HEK293T (cell line): ENCODE results near the gene CORO6.
A peak's percentile ranks its signal among the peaks of the same experiment; 100 is the strongest.

ENCODE experiments used
- CTCF ChIA-PET: fragments of 350-600 bp; formaldehyde crosslinking; extraction: SDS; loops from one replicate; lab custom pipeline; 2021; ENCODE audit warnings: antibody characterized with exemption, inconsistent platforms; lab: Yijun Ruan, JAX
- POLR2A ChIA-PET: fragments of 350-600 bp; formaldehyde crosslinking; extraction: SDS; loops from one replicate; lab custom pipeline; 2020; ENCODE audit warnings: antibody characterized with exemption, inconsistent platforms; lab: Yijun Ruan, JAX
- DNase-seq: peaks from one replicate; pipeline ENCODE4 v3.0.0; 2012; ENCODE audit warnings: mixed read lengths; ENCODE audit errors: extremely low spot score
- ARNT ChIP-seq: fragments of 450-650 bp; IDR thresholded peaks from 2 replicates; pipeline ENCODE4 v1.6.1; 2017; ENCODE audit warnings: mild to moderate bottlenecking
- BHLHE40 ChIP-seq: fragments of 450-650 bp; IDR thresholded peaks from 2 replicates; pipeline ENCODE4 v1.6.1; 2016; ENCODE audit warnings: mild to moderate bottlenecking, moderate library complexity, borderline replicate concordance
- CTBP1 ChIP-seq: fragments of 450-650 bp; IDR thresholded peaks from 2 replicates; pipeline ENCODE4 v1.6.1; 2016; ENCODE audit warnings: borderline replicate concordance
- ELF4 ChIP-seq: fragments of 450-650 bp; IDR thresholded peaks from 2 replicates; pipeline ENCODE4 v1.6.1; 2017; ENCODE audit warnings: antibody characterized with exemption
- FOXA1 ChIP-seq: fragments of 450-650 bp; IDR thresholded peaks from 2 replicates; pipeline ENCODE4 v1.6.1; 2016; ENCODE audit warnings: mild to moderate bottlenecking
- FOXK2 ChIP-seq: fragments of 450-650 bp; IDR thresholded peaks from 2 replicates; pipeline ENCODE4 v1.6.1; 2016; ENCODE audit warnings: mild to moderate bottlenecking
- FOXM1 ChIP-seq: fragments of 450-650 bp; IDR thresholded peaks from 2 replicates; pipeline ENCODE4 v1.6.1; 2017; ENCODE audit warnings: mild to moderate bottlenecking, borderline replicate concordance
- HDGF ChIP-seq: fragments of 450-650 bp; IDR thresholded peaks from 2 replicates; pipeline ENCODE4 v1.6.1; 2017; ENCODE audit warnings: antibody characterized with exemption, borderline replicate concordance
- L3MBTL2 ChIP-seq: fragments of 450-650 bp; conservative IDR thresholded peaks from 2 replicates; pipeline ENCODE4 v1.6.1; 2016; ENCODE audit warnings: mild to moderate bottlenecking
- LEF1 ChIP-seq: fragments of 450-650 bp; IDR thresholded peaks from 2 replicates; pipeline ENCODE4 v1.6.1; 2017; ENCODE audit warnings: mild to moderate bottlenecking, borderline replicate concordance
- NFRKB ChIP-seq: fragments of 450-650 bp; IDR thresholded peaks from 2 replicates; pipeline ENCODE4 v1.6.1; 2016; ENCODE audit warnings: mild to moderate bottlenecking, moderate library complexity
- PKNOX1 ChIP-seq: fragments of 450-650 bp; IDR thresholded peaks from 2 replicates; pipeline ENCODE4 v1.6.1; 2016
- SP1 ChIP-seq: fragments of 450-650 bp; IDR thresholded peaks from 2 replicates; pipeline ENCODE4 v1.6.1; 2017
- SUZ12 ChIP-seq: fragments of 450-650 bp; IDR thresholded peaks from 2 replicates; pipeline ENCODE4 v1.6.1; 2016; ENCODE audit warnings: mild to moderate bottlenecking
- TARDBP ChIP-seq: fragments of 450-650 bp; IDR thresholded peaks from 2 replicates; pipeline ENCODE4 v1.6.1; 2016
- ZNF384 ChIP-seq: fragments of 450-650 bp; IDR thresholded peaks from 2 replicates; pipeline ENCODE4 v1.6.1; 2016

CORO6 gene

GRCh38 chr17:29608986-29609385, 13.7 kb downstream of the CORO6 start:
- CTCF ChIA-PET = interaction anchor here (0.6 to 1.7 kb wide), 2 partner anchors 11 to 263 kb away, joined by 3 to 5 read pairs; no protein-coding TSS in a partner anchor
- DNase-seq = no peak
- POLR2A ChIA-PET = interaction anchor here (0.9 to 1.4 kb wide), 3 partner anchors 12 to 15 kb away, joined by 3 to 5 read pairs (median 4); partner anchors contain the start of gene CORO6
- no peak for TF ChIP-seq ELF4

GRCh38 chr17:29607557-29608195, 15.0 kb downstream of the CORO6 start:
- CTCF ChIA-PET = no interaction called here
- TF ChIP-seq PKNOX1 (no peak), CTBP1 (no peak), FOXK2 (no peak), HDGF (no peak), ARNT (no peak)
- no peak for DNase-seq
- POLR2A ChIA-PET = interaction anchor here (1.0 kb wide), 1 partner anchor 14 kb away, joined by 5 read pairs; no protein-coding TSS in a partner anchor

- TF ChIP-seq ELF4 = no peak
- TF ChIP-seq SUZ12 = no peak
- TF ChIP-seq L3MBTL2 = no peak
- TF ChIP-seq ARNT = no peak
- TF ChIP-seq SP1 = no peak
- TF ChIP-seq BHLHE40 = no peak
- TF ChIP-seq NFRKB = no peak
- no peak for TF ChIP-seq FOXM1
- TF ChIP-seq LEF1 = no peak
- TF ChIP-seq FOXA1 = no peak
- no peak for TF ChIP-seq ZNF384
- no peak for TF ChIP-seq TARDBP
- no peak for TF ChIP-seq FOXK2
- no peak for TF ChIP-seq CTBP1
- TF ChIP-seq HDGF = no peak
- no peak for TF ChIP-seq PKNOX1
- DNase-seq = no peak
- CTCF ChIA-PET = no interaction called here
- POLR2A ChIA-PET = no interaction called here
These were observed 19.5 kb downstream of the CORO6 start for GRCh38 chr17:29603109-29603674.

GRCh38 chr17:29597361-29598172, 25.1 kb downstream of the CORO6 start:
- POLR2A ChIA-PET = interaction anchor here (0.7 to 1.4 kb wide), 2 partner anchors 12 to 25 kb away, joined by 3 to 4 read pairs; partner anchors contain the start of gene CORO6
- no peak for DNase-seq
- TF ChIP-seq HDGF (0 out of 2 replicates have a peak, but pooled peaks have one; percentile 59), FOXM1 (no peak)
- CTCF ChIA-PET = interaction anchor here (0.9 to 1.7 kb wide), 6 partner anchors 9 to 228 kb away, joined by 3 to 8 read pairs (median 6); no protein-coding TSS in a partner anchor

GRCh38 chr17:29596811-29597210, 25.9 kb downstream of the CORO6 start:
- DNase-seq = no peak
- ChIA-PET POLR2A (interaction anchor here (0.7 to 1.4 kb wide), 3 partner anchors 12 to 27 kb away, joined by 3 to 4 read pairs (median 4); partner anchors contain the start of gene CORO6), CTCF (interaction anchor here (1.1 to 1.7 kb wide), 4 partner anchors 16 to 227 kb away, joined by 3 to 8 read pairs (median 7); no protein-coding TSS in a partner anchor)

GRCh38 chr17:29595943-29596774, 26.6 kb downstream of the CORO6 start:
- ChIA-PET POLR2A (interaction anchor here (1.0 kb wide), 1 partner anchor 28 kb away, joined by 4 read pairs; no protein-coding TSS in a partner anchor), CTCF (interaction anchor here (1.0 kb wide), 1 partner anchor 15 kb away, joined by 3 read pairs; no protein-coding TSS in a partner anchor)
- TF ChIP-seq SUZ12 (no peak), FOXK2 (no peak), L3MBTL2 (no peak), FOXM1 (no peak), PKNOX1 (no peak), LEF1 (no peak), HDGF (no peak), ARNT (no peak), FOXA1 (no peak)
- DNase-seq = no peak

More at GRCh38 chr17:29596811-29597210, 25.9 kb downstream of the CORO6 start:
- no peak for TF ChIP-seq FOXM1
- no peak for TF ChIP-seq TARDBP
- no peak for TF ChIP-seq ZNF384
- TF ChIP-seq L3MBTL2 = no peak
- no peak for TF ChIP-seq ELF4
- no peak for TF ChIP-seq ARNT
